ENCODE results near the gene MSI2.

The MSI2 gene

DNA sequence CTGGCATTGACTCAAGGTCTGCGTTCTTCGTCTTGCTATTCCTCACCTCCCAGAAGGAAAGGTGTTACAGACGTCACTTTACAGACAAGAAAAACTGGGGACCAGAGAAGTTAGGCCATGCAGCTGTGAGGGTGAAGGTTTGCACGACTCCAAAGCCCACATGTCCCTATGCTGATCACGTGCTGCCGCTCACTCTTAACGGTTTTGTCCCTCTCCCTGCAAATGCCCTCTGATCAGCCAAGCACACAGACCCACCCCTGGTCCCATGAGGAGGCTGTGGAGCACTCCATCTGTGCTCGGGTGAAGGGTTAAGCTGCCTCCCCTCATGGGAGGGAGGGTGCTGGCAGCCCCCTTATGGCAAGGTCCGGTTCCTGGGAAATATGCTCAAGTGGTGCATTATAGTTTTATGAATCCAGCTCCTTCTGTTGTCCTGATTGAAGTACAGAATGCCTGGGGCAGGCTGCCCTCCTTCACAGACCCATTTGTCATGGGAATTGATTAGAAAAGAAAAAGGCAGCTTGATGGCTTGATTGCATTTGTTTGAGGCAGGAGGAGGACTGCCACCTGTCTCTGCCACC is 470.0 kb downstream of the MSI2 start:
- H3K27ac ChIP-seq: no peak overlapping the region
- ChIA-PET CTCF (interaction anchor here (1.5 kb wide), 1 partner anchor 483 kb away, joined by 3 read pairs; no protein-coding TSS in a partner anchor), POLR2A (ENCODE audit: low non-redundant PET) (no interaction called here)
- TF ChIP-seq, protein P1, sequence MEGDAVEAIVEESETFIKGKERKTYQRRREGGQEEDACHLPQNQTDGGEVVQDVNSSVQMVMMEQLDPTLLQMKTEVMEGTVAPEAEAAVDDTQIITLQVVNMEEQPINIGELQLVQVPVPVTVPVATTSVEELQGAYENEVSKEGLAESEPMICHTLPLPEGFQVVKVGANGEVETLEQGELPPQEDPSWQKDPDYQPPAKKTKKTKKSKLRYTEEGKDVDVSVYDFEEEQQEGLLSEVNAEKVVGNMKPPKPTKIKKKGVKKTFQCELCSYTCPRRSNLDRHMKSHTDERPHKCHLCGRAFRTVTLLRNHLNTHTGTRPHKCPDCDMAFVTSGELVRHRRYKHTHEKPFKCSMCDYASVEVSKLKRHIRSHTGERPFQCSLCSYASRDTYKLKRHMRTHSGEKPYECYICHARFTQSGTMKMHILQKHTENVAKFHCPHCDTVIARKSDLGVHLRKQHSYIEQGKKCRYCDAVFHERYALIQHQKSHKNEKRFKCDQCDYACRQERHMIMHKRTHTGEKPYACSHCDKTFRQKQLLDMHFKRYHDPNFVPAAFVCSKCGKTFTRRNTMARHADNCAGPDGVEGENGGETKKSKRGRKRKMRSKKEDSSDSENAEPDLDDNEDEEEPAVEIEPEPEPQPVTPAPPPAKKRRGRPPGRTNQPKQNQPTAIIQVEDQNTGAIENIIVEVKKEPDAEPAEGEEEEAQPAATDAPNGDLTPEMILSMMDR (conservative IDR thresholded peaks at IDR 0.05; ENCODE audit: low read depth): no peak
- no peak for DNase-seq (ENCODE audit: low spot score)

DNA sequence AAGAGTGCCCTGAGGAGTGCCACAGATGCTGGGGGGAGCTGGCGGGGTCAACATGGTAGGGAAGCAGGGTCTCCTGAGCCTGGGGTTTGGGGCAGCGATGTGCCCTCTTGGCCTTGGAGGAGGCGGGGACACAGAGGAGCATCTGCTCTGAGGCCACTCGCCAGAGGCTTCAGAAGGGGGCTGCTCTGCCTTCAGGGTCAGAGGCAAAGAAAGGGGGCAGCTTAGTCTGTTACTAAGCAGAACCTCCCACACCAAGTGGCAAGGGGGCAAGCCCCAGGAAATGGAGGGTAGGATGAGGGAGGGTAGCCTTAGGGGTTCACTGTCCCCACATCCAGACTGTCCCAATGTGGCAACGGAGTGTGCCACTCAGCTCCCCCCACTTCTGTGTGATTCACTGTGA is 470.5 kb downstream of the MSI2 start:
- no peak for DNase-seq (ENCODE audit: low spot score)
- TF ChIP-seq, protein P1 (conservative IDR thresholded peaks at IDR 0.05; ENCODE audit: low read depth): no peak
- CTCF ChIA-PET: interaction anchor here (1.5 kb wide), 1 partner anchor 484 kb away, joined by 3 read pairs; no protein-coding TSS in a partner anchor
- H3K27ac ChIP-seq: no peak overlapping the region
- POLR2A ChIA-PET (ENCODE audit: low non-redundant PET): no interaction called here

DNA sequence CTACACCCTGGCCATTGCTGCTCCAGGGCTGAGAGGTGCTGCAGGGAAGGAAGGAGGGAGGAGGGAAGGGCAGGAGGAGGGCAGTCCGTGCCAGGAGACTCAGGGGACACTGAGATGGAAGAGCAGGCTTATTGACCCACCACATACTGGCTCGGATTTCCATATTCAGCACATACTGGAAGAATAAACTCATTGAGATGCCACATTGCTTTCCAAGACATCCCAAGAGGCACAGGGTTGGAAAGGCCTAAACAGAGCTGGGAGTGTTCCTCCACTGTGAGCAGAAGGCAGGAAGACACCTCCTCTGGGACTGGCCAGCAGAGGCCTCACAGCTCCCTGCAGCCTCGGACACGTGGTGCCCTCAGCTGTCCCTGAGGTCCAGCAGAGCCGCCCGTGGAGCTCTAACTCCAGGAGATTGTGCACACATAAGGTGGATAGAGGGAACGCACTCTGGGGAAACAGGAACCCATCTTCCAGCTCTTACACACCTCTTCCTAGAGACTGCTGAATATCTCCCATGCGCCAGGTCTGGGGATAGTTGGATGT is 471.4 kb downstream of the MSI2 start:
- H3K27ac ChIP-seq: no peak overlapping the region
- POLR2A ChIA-PET (ENCODE audit: low non-redundant PET): no interaction called here
- no peak for DNase-seq (ENCODE audit: low spot score)
- CTCF ChIA-PET: interaction anchor here (0.5 to 1.5 kb wide), 2 partner anchors 470 to 485 kb away, joined by 3 to 4 read pairs; no protein-coding TSS in a partner anchor
- TF ChIP-seq, protein P1 (conservative IDR thresholded peaks at IDR 0.05; ENCODE audit: low read depth): no peak

DNA sequence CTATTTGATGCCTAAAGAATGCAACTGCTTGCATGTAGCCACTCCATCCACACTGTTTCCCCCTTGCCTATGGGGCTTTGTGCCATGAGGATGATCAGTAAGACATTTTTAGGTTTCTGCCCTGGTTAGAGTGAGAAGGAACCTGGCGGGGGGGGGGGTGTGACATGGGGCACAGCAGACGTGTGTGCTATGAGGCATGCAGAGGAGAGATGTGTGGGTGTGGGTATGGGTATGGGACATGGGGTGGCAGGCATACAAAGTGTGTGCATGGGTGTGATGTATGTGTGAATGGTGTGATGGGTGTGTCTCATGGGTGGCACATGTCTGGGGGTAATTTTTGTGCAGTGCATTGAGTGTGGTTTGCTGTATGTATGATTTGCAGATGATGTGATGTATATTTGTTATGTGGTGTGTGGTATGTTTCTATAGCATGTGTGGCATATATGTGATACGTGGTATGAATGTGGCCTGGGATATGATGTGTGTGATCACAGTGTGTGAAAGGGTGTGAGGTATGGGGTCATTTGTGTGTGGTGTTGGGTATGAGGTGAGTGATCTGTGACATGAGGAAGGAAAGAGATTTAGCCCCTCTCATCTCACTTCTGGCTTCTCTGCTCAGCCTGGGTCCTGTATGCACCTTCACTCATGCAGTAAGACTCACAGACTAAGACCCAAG is 473.8 kb downstream of the MSI2 start:
- CTCF ChIA-PET: interaction anchor here (0.6 kb wide), 1 partner anchor 19 kb away, joined by 5 read pairs; no protein-coding TSS in a partner anchor

DNA sequence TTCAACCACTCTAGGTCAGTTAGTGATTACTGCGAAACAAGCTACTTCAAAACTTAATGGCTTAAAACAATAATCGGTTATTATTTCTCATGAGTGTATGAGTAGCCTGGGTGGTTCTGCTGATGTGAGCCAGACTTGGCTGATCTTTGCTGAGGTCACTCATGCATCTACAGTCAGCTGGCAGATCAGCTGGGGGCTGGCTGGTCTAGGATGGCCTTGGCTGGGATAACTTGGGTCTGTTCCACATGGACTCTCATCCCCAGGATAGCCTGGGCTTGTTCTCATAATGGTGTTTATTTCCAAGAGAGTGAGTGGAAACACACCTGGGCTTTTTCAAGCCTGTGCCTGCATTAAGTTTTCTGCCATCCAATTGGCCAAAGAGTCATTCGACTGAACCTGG is 475.7 kb downstream of the MSI2 start:
- CTCF ChIA-PET: interaction anchor here (0.5 to 1.0 kb wide), 3 partner anchors 51 to 380 kb away, joined by 3 read pairs; no protein-coding TSS in a partner anchor
- DNase-seq (ENCODE audit: low spot score): no peak
- TF ChIP-seq, protein P1 (conservative IDR thresholded peaks at IDR 0.05; ENCODE audit: low read depth): no peak
- no peak overlapping the region for H3K27ac ChIP-seq
- POLR2A ChIA-PET (ENCODE audit: low non-redundant PET): no interaction called here

More for the DNA sequence above, 473.8 kb downstream of the MSI2 start:
- no peak overlapping the region for H3K27ac ChIP-seq
- no peak for DNase-seq (ENCODE audit: low spot score)
- TF ChIP-seq, protein P1 (conservative IDR thresholded peaks at IDR 0.05; ENCODE audit: low read depth): no peak
- POLR2A ChIA-PET (ENCODE audit: low non-redundant PET): interaction anchor here (0.7 kb wide), 1 partner anchor 76 kb away, joined by 3 read pairs; no protein-coding TSS in a partner anchor

DNA sequence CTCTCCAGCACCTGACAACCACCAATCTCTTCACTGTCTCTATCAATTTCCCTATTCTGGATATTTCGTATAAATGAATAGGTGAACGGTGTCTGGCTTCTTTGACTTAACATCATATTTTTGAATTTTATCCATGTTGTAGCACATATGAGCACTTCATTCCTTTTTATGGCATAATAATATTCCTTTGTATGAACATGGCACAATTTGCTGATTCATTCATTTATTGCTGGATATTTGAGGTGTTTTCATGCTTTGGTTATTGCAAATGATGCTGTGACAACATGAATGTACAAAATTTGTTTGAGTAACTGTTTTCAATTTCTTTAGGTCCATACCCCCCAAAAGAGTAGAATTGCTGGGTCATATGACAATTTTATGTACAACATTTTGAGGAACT is 476.8 kb downstream of the MSI2 start:
- CTCF ChIA-PET: no interaction called here
- no peak for DNase-seq (ENCODE audit: low spot score)
- POLR2A ChIA-PET (ENCODE audit: low non-redundant PET): no interaction called here
- no peak overlapping the region for H3K27ac ChIP-seq
- TF ChIP-seq, protein P1 (conservative IDR thresholded peaks at IDR 0.05; ENCODE audit: low read depth): no peak
